Measurements from ENCODE around the gene SPTAN1.

Gene SPTAN1

DNA sequence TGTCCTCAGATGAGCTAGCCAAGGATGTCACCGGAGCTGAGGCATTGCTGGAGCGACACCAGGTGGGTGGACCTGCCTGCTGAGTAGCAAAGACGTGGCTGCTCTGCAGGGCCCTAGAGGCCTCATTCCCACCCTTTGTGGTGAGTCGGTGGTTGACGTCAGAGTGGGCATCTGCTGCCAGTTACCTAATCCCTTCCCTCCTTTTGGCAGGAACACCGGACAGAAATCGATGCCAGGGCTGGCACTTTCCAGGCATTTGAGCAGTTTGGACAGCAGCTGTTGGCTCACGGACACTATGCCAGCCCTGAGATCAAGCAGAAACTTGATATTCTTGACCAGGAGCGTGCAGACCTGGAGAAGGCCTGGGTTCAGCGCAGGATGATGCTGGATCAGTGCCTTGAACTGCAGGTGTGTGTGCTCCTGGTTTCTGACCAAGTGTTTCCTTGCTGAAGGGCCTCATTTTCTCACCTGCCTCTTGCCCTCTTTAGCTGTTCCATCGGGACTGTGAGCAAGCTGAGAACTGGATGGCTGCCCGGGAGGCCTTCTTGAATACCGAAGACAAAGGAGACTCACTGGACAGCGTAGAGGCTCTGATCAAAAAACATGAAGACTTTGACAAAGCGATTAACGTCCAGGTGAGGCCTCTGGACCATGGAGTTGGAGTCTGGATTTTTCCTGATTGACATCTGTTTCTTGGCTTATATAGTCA is 55.4 kb downstream of the SPTAN1 start:
- DNase-seq (ENCODE audit: low spot score): no peak

DNA sequence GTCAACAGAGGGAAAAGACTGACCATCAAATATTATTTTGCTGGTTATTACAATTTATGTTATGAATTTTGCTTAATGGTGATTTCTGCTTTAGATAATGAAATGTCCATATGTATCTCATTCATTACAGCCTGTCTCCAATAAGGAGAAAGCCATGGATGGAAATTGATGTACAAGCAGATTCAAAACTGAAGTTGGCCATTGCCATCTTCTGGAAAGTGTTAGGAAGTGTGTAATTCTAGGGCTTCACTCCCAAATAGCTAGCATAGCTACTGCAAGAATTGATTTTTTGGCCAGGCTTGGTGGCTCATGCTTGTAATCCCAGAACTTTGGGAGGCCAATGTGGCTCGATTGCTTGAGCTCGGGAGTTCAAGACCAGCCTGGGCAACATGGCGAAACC is 58.5 kb downstream of the SPTAN1 start:
- no peak for DNase-seq (ENCODE audit: low spot score)

DNA sequence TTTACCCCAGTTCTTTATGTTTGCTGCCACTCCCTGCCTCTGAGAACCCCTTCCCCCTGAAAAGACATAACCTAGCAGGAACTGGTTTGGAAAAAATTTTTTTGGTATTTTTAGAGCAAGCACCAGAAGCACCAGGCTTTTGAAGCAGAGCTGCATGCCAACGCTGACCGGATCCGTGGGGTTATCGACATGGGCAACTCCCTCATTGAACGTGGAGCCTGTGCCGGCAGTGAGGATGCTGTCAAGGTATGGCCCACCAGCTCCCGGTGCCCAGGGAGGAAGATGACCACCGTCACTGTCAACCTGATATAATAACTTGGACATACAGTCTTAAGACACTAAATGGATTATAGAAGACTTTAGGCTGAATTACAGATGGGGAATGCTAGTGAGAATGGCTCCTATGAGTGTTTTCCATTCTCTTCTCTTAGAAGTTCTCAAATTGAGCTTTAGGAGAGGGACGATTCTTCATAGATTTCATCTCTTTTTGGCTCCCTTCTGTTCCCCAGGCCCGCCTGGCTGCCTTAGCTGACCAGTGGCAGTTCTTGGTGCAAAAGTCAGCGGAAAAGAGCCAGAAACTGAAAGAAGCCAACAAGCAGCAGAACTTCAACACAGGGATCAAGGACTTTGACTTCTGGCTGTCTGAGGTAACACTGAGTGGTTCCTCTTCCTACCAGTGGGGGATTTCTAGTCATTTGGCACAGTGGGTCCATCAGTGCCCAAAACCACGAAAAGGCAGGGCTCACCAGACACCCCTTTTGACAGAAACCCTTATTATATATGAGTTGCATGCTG is 59.4 kb downstream of the SPTAN1 start:
- DNase-seq (ENCODE audit: low spot score): no peak

DNA sequence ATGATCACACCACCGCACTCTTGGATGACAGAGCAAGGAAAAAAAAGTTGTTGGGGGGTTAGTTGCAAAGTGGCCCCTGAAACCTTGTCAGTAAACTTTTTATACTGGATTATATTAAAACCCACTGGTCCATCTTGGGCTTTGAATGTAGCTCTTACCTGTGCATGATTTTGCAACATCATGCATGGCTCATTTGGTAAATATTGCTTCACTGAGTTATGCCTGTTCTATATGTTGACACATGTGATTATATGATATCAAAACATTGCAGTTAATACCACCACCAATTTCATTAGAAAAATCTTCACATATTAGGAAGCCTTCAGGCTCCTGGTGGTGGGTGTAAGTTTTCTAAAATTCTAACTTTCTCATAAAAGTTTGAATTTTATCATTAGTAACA is 62.3 kb downstream of the SPTAN1 start:
- DNase-seq (ENCODE audit: low spot score): no peak

DNA sequence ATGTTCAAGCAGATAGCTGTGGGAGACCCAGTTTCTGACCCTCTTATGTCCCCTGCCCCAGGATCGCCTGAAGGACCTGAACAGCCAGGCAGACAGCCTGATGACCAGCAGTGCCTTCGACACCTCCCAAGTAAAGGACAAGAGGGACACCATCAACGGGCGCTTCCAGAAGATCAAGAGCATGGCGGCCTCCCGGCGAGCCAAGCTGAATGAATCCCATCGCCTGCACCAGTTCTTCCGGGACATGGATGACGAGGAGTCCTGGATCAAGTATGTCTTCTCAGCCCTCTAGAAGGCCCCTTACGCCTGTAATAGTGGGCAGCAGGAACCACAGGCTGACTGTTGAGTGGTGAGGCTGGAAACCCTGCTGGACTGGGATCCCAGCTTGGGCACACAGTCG is 63.2 kb downstream of the SPTAN1 start:
- no peak for DNase-seq (ENCODE audit: low spot score)

DNA sequence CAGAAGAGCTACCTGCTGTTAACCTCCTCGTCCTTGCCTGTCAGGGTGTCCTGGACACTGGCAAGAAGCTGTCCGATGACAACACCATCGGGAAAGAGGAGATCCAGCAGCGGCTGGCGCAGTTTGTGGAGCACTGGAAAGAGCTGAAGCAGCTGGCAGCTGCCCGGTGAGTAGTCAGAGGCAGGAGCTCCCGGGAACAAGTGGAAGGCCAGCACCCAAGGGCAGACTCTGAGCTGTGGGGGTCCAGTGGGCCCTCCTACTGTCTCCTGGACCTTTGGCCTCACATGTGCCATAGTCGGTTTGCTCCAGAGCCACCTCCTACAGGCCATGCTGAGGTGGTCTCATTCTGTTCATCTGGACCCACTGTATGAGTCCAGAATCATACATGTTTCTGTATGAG is 65.6 kb downstream of the SPTAN1 start:
- DNase-seq (ENCODE audit: low spot score): no peak

DNA sequence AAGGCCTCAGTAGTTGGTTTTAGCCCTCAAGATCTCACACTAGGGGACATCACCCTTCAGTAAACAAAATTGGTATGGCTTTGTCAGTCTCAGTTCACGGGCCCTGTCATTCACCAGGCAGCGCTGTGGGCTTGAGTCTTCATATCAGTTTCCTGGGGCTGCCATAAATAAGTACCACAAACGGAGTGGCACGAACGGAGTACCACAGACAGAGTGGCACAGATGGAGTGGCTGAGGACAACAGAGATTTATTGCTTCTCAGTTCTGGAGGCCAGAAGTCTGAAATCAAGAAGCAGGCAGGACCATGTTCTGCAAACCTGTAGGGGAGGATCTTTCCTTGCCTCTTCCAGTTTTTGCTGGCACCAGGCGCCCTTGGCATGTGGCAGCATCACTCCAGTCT is 66.7 kb downstream of the SPTAN1 start:
- no peak for DNase-seq (ENCODE audit: low spot score)

DNA sequence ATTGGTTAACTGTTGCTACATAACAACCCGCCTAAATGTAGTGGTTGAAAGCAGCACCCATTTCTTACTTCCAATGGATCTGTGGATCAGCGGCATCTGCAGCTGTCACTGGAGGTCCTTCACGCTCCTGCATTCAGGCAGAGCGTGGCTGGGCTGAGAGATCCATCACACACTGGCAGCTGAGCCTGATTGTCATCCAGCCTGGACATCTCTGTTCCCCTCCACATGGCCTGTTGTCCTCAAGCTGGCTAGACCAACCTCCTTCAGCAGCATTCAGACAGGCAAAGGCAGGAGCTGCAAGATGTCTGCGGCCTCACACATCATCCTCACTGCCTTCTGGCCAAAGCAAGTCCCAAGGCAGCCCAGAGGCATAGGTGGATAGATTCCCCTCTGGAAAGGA is 67.4 kb downstream of the SPTAN1 start:
- DNase-seq (ENCODE audit: low spot score): no peak

DNA sequence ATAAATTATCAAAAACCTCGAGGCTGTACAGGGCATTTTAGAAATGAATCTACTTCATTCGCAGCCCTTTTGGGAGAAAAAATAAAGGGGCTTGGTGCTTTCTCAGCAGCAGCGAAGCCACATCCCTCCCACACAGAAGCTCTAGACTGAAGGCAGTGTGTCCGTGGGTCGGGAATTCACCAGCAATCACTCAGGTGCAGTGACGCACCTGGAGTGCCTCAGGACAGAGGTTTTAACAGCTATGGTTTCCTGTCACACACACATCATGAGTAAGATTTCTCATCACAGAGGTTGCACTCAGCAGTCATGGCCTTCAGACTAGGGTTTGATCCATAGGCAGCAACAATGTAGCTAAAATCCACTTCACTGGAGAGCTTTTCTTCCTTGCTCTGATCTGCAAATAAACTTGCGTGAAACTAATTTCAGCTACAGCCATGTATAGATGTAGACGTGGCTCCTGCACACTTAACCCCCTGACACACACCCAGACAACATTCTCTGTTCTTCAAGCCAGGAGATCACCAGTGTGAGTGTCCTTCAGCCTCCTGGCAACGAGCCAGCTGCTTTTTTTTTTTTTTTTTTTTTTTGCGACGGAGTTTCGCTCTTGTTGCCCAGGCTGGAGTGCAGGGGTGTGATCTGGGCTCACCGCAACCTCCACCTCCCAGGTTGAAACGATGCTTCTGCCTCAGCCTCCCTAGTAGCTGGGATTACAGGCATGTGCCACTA is 69.5 kb downstream of the SPTAN1 start:
- DNase-seq (ENCODE audit: low spot score): no peak

DNA sequence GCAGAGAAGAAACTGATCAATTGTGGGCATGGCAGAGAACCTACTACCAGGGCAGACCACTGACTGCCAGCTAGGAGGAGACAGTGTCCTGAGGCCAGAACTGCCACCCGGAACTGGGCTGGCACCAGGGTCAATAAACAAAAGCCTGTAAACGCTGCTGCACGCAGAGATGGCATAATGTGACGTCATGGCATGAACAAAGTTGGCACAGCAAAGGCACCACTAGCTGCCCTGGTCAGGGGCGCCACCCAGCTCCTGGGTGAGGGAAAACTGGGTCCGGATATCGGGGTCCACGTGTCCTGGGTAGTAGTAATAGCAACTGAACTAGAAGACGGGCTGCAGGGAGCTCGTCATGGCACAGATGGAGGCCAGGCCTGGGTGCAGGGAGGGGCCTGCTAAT is 72.2 kb downstream of the SPTAN1 start:
- DNase-seq (ENCODE audit: low spot score): no peak

DNA sequence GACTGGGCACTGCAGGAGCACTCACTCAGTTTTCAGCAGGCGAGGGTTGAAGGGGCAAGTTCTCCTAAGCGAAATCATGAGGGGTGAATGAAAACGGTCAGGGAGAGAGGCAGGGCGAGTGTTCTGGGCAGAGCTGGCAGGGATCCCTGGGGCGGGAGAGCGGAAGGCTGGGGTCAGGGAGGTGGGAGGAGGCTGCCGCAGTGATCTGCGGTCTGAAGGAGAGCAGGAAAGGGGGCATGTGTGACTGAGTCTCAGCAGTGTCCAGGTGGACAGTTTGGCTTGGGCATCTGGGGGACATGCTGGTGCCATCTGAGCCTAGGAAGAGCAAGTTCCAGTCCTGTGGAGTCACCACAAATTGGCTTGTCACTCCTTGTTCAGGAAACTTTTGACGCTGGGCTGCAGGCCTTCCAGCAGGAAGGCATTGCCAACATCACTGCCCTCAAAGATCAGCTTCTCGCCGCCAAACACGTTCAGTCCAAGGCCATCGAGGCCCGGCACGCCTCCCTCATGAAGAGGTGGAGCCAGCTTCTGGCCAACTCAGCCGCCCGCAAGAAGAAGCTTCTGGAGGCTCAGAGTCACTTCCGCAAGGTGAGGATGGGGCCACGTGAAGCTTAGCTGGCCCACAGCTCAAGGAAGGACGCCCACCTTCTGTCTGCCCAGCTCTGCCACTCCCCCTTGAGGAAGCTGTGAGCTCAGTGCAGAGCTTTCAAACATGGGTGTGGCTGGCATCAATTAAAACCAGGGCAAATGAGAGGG is 73.2 kb downstream of the SPTAN1 start:
- DNase-seq (ENCODE audit: low spot score): no peak

DNA sequence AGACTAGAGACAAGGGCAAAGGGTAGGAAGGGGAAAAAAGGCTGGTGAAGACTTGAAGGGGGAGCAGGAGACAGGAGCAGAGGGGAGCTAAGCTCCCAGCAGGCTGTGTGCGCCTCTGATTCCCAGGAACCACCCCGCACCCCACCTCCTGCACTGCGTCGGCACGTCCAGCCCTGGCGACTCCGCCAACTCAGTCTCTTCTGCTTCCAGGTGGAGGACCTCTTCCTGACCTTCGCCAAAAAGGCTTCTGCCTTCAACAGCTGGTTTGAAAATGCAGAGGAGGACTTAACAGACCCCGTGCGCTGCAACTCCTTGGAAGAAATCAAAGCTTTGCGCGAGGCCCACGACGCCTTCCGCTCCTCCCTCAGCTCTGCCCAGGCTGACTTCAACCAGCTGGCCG is 73.8 kb downstream of the SPTAN1 start:
- no peak for DNase-seq (ENCODE audit: low spot score)

DNA sequence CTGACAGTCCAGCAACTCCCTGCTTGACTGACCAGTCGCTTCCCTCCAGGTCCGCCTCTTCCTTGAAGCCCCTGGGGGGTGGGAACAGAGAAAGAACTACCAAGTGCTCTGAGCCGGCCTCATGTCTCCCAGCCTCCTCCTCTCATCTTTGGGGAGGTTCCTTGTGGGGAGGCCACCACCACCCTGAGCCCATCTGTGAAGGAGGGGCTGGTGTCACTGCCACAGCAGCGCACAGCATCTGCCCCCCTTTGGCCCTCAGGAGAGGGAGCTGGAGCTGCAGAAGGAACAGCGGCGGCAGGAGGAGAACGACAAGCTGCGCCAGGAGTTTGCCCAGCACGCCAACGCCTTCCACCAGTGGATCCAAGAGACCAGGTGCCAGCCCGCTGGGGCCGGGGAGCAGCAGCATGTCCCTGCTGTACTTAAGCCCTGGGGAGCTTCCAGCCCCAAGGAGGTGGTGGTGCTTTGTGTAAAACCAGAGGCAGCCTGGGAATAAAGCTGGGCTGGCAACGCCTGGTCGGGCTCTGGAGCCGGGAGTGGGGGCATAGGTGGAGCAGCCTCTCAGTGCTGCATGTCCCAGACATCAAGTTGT is 74.8 kb downstream of the SPTAN1 start:
- DNase-seq (ENCODE audit: low spot score): no peak

DNA sequence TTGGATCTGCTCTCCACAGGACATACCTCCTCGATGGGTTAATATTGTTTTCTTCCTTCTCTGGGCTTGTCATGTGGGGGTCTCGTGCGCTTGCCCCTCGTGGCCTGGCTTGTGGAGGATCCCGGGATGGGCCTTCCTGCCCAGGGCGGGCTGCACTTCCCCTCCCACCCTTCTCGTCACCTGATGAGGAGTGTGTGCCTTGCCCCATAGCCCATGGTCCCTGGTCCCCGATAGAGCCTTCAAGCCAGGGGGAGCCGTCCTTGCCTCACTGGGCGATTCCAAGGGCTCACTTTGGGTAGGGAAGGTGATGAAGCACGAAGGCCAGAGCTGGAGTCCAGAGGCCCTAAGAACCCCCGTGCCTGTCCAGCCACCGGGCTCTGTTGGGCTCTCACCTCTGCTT is 75.5 kb downstream of the SPTAN1 start:
- no peak for DNase-seq (ENCODE audit: low spot score)

DNA sequence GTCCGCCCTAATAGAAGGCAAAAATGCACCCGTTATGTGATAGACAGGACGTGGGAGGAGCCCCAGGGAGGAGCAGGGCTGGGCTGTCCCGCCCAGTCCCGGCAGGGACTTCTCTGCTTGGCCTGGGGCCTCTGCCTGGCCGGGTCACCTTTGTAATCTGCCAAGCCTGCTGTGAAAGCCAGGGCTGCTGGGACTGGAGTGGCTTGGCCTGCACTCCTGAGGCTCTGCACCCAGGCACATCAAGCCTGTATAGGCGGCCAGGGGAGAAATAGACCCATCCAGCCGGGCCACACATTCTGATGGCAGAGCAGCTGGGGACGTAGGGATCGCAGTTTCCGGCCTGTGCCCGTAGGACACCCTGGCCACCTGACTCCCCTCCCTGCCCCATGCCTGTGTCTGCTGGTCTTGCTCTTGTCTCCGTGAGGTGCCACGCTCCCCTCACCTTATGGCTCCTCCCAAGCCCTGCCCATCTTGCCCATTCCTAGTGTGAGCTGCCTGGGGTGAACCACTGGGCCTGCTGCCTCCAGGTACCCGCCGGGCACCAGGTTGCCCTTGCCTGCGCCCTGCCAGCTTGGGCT is 76.2 kb downstream of the SPTAN1 start:
- no peak for DNase-seq (ENCODE audit: low spot score)

DNA sequence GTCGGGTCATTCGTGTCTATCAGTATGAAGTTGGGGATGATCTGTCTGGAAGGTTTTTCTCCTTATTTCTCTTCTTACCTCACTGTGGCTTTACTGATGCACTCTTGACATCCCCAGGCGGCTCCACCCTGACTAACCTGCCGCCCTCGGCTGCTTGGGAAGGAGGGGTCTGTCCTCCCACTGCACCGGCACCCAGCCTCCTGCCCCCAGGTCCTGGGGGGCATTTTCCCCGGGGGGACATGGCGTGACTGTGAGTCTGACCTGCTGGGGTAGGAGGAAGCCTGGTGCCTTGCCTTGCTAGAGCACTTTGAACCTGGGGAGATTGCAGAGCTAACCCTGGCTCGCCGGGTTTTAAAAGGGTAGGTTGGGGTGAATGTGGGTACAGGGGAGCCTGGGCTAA is 76.7 kb downstream of the SPTAN1 start:
- DNase-seq (ENCODE audit: low spot score): no peak

DNA sequence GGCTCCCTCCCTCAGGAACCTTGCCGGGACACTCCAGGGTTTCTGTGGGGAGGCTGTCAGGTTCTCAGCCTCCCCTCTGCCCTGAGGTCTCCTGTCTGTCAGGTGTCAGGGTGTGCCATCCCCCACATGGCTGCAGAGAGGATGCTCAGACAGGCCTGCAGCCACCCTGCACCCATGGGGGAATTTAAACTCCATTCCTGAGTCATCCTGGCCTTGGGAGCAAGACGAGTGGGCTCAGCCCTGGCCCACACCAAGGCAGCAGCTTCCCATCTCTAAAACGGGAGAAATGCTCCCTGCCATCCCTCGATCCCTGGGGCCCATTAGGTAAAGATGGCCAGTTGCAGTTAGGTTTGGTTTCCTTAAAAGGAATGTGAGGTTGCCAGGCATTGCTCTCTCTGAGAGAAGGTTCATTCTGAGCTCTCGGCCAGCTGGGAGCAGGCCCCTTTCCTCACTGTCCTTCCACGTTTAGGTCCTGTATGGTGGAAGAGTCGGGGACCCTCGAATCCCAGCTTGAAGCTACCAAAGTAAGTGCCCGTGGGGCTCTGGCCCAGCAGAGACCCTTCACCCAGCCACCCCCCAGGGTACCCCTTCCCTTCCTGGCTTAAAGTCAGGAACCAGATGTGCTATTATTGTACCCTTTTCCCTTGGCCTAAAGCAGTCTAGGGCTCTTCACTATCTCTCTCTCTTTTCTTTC is 77.6 kb downstream of the SPTAN1 start:
- no peak for DNase-seq (ENCODE audit: low spot score)

DNA sequence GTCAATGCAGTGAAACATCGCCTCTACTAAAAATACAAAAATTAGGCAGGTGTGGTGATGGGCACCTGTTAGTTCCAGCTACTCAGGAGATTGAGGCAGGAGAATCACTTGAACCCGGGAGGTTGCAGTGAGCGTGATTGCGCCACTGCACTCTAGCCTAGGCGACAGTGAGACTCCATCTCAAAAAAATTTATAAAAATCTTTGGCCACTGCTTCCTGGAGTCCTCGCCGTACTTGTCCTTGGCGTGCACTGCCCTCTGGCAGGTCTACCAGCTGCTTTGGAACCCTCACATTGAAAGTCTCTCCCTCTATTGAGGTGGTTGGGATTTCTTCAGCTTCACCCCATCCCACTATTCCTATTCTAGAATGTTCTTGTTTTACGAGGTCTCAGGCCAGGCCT is 79.2 kb downstream of the SPTAN1 start:
- no peak for DNase-seq (ENCODE audit: low spot score)

DNA sequence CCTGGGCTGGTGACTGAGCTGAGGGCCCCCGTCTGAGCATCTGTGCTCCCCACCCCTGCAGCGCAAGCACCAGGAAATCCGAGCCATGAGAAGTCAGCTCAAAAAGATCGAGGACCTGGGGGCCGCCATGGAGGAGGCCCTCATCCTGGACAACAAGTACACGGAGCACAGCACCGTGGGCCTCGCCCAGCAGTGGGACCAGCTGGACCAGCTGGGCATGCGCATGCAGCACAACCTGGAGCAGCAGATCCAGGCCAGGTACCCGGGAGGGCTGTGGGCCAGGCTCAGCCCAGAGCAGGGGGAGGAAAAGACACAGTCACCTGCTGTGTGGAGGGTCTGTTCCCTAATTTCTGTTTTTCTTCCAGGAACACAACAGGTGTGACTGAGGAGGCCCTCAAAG is 79.7 kb downstream of the SPTAN1 start:
- DNase-seq (ENCODE audit: low spot score): no peak

DNA sequence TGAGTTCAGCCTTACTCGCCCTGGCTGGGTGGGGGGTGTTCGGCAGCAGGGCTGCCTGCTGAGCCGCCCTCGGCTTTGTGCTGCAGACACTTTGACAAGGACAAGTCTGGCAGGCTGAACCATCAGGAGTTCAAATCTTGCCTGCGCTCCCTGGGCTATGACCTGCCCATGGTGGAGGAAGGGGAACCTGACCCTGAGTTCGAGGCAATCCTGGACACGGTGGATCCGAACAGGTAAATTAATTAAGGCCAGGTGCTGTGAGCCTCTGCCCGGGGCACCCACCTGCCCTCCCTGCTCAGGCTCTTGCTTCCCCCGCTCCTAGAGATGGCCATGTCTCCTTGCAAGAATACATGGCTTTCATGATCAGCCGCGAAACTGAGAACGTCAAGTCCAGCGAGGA is 80.1 kb downstream of the SPTAN1 start:
- DNase-seq (ENCODE audit: low spot score): no peak

DNA sequence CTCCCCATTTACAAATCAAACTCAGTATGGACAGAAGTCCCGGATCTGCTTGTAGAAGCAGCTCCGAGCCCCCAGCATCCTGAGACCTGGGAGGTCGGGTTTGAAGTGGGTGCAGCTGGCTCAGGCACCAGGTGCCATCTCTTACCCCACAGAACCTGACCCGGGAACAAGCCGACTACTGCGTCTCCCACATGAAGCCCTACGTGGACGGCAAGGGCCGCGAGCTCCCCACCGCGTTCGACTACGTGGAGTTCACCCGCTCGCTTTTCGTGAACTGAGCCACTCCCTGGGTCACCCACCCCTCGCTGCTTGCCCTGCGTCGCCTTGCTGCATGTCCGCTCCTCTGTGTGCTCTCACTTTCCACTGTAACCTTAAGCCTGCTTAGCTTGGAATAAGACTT is 80.7 kb downstream of the SPTAN1 start:
- no peak for DNase-seq (ENCODE audit: low spot score)
